ENCODE measurements around the gene HLA-DMA.

HLA-DMA gene

DNA sequence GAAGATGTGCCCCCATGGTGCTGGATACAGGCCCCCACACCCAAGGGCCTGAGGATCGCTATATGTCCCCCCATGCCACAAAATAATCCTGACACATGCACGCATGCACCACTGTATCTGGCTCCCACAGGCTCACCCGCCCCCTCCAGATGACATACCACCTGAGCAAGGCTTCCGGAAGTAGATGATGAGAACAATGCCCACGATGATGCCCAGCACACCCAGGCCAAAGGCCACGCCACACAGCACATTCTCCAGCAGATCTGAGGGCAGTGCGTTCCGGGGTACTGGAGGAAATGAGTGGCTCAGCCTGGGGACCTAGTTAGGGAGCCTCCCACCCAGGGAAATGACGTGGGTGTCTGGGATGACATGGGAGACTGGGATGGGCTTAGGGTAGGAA, 3.8 kb downstream of the HLA-DMA start:
- TF ChIP-seq CTCF (conservative IDR thresholded peaks at IDR 0.05), result no peak
- H3K27ac ChIP-seq, result no peak overlapping the region

DNA sequence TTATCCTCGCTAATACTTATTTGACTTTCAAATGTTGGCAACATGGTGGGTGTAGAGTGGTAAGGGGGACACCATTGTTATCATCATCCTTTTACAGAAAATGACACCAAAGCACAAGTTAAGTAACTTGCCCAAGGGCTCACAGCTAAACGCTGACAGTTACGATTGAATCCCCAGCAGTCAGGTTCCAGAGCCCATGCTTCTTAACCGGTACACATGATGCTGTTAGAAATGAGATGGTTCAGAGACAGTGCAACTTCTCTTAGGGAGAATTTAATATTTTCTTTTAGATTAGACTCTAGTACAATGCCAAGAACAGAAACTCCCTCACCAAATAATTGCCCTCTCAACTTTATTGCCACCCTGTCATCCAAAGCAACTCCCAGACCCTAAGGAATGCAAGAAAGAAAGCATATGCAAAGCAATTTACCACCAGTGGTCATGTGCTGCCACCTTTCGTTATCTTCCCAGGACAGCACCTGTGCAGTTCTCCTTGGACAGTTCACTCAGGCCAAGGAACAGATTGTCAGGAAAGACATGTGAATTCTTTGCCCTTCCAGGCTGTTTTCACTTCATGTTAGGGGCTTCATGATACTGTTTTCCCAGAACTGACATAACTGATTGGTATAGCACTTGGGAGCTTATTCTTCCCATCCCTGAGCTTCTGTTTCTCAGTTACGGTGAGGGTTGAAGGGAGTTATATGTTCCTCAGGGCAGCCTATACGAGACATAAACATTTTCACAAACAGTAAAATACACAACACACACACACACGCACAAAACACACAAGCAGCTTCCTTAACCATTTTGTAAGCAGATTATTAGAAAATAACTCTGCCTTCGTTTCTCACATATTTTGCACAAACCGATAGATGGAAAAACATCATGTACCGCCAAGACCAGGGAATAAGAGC, 5.1 kb downstream of the HLA-DMA start:
- no peak overlapping the region; the same call in 1 of the 2 replicates for H3K27ac ChIP-seq
- peak; percentile 92 for TF ChIP-seq CTCF (conservative IDR thresholded peaks at IDR 0.05)

DNA sequence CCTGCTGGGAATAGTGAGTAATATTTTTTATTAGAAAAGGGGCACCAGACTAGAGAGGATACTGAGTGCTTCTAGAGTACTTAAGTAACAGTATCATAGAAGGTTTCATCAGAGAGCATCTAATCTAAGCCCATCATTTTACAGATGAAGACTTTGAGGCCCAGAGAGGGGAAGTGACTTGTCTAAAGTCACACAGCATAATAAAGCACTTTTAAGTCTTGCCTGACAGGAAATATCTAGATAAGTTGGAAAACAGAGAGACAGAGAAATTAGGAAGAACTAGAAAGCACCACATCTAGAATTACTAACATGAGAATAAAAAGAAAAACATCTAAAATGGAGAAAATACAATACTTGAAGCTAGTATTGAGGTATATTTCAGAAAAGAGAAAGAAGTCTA, 6.0 kb downstream of the HLA-DMA start:
- TF ChIP-seq CTCF (conservative IDR thresholded peaks at IDR 0.05), result no peak
- no peak overlapping the region for H3K27ac ChIP-seq

GRCh38 chr6:32945953-32946352, 6.9 kb downstream of the HLA-DMA start:
- no peak for TF ChIP-seq CTCF (conservative IDR thresholded peaks at IDR 0.05)
- H3K27ac ChIP-seq, result no peak overlapping the region

DNA sequence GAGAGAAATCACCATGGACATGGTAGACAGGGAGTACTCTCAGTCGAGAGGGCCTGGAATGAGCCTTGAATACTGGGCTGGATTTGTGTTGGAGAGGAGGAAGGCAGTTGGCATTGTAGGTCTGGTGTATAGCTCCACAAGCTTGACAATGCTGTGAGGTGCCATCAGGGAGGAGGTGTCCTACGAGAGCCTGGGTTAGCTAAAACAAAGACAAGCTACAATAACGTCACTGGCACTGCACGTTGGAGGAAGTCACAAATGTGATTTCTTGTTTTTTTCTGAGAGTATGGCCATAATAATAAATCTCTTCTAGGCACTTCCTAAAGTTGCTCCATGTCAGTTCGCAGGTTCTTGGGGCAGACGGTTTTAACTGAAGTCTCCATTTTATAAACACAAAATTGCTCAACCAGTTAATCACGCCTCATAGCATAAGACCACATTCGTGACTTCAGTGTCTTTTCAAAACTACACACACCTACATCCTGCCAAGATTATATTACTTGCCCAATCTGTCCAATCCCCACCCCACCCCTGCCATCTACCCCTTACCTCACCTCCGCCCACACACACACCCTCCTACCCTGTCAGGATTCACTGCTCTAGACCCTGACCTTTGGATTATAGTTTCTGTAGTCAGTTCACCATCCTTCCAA, 7.7 kb downstream of the HLA-DMA start:
- no peak overlapping the region for H3K27ac ChIP-seq
- TF ChIP-seq CTCF (conservative IDR thresholded peaks at IDR 0.05), result no peak

DNA sequence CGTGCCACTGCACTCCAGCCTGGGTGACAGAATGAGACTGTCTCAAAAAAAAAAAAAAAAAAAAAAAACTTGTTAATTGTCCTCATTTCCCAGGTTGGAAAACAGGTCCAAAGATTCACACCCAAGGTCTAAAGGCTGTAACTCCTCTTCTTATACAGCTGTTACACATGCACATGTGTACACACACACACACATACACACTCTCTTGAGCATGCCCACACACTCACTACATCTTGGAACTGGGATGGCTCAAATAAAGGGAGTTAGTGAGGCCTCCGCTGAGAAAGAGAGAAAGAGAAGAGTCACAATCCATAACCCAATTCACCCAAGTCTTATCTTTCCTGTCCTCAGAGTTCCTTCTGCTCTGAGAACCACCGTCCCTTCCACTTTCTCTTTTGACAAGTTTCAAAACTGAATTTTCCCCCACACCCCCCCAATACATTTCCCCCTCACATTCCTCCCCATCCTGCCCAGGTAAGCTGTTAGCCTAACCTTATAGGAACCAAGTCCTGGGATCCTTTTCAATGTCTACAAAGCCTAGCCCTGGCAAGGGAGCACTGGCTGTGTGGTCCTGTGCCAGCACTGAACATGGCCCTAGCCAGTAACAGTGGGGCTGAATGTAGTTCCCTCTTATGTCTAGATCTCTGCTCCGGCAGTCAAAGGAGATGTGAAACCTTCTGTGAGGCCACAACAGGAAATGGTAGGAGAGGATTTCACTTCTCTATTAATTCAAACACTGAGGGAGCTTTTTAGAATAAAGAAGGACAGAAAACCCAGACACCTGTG, 8.8 kb downstream of the HLA-DMA start:
- no peak for TF ChIP-seq CTCF (conservative IDR thresholded peaks at IDR 0.05)
- H3K27ac ChIP-seq, result no peak overlapping the region

DNA sequence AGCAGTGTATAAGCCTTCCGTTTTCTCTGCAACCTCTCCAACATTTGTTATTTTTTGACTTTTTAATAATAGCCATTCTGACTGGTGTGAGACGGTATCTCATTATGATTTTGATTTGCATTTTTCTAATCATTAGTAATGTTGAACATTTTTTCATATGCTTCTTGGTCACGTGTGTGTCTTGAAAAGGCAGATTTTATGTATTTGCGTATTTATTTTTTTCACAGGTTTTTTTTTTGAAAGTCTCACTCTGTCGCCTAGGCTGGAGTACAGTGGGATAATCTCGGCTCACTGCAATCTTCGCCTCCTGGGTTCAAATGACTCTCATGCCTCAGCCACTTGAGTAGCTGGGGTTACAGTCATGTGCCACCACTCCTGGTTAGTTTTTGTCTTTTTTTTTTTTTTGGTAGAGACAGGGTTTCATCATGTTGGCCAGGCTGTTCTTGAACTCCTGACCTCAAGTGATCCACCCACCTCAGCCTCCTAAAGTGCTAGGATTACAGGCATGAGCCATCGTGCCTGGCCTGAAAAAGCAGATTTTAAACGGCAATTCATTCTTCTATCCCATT, 10.3 kb downstream of the HLA-DMA start:
- peak overlapping the region; percentile 92 for H3K27ac ChIP-seq

Measured in VCaP (cell line).